IMR-90 (cell line): ENCODE data around the gene KCNAB1.
"Not testable (repeated sequence)": the region's sequence is repeated elsewhere in the genome, so short reads cannot be mapped to it uniquely, and the experiment has no call there.

ENCODE experiments used
- BHLHE40 ChIP-seq: fragments of 150-350 bp; IDR thresholded peaks from 2 replicates; pipeline ENCODE4 v1.6.1; 2016; ENCODE audit warnings: mild to moderate bottlenecking, low read depth, low read length
- CEBPB ChIP-seq: IDR thresholded peaks from 2 replicates; pipeline ENCODE4 v1.6.1; 2012; ENCODE audit warnings: low read depth, low read length, improper control_type of control experiment
- CHD1 ChIP-seq: IDR thresholded peaks from 2 replicates; pipeline ENCODE4 v1.6.1; 2012; ENCODE audit warnings: low read depth, low read length, improper control_type of control experiment
- ELK1 ChIP-seq: fragments of 150-350 bp; IDR thresholded peaks from 2 replicates; pipeline ENCODE4 v1.6.1; 2016; ENCODE audit warnings: low read depth, mild to moderate bottlenecking, low read length, moderate library complexity, borderline replicate concordance
- FOS ChIP-seq: fragments of 150-350 bp; IDR thresholded peaks from 2 replicates; pipeline ENCODE4 v1.6.1; 2016; ENCODE audit warnings: low read depth, low read length
- MAFK ChIP-seq: IDR thresholded peaks from 2 replicates; pipeline ENCODE4 v1.6.1; 2012; ENCODE audit warnings: low read depth, low read length, improper control_type of control experiment
- MXI1 ChIP-seq: IDR thresholded peaks from 2 replicates; pipeline ENCODE4 v1.6.1; 2012; ENCODE audit warnings: low read depth, mild to moderate bottlenecking, low read length, moderate library complexity, borderline replicate concordance
- POLR2A ChIP-seq: IDR thresholded peaks from 2 replicates; pipeline ENCODE4 v1.6.1; 2012; ENCODE audit warnings: mild to moderate bottlenecking, low read depth, low read length
- RAD21 ChIP-seq: IDR thresholded peaks from 2 replicates; pipeline ENCODE4 v1.6.1; 2012; ENCODE audit warnings: low read length, improper control_type of control experiment
- RCOR1 ChIP-seq: IDR thresholded peaks from 2 replicates; pipeline ENCODE4 v1.6.1; 2012; ENCODE audit warnings: mild to moderate bottlenecking, low read length, improper control_type of control experiment; ENCODE audit not compliant: insufficient replicate concordance
- RFX5 ChIP-seq: IDR thresholded peaks from 2 replicates; pipeline ENCODE4 v1.8.0; 2012; ENCODE audit warnings: low read depth, mild to moderate bottlenecking, low read length, moderate library complexity
- SMC3 ChIP-seq: fragments of 150-350 bp; IDR thresholded peaks from 2 replicates; pipeline ENCODE4 v1.6.1; 2016; ENCODE audit warnings: low read depth, mild to moderate bottlenecking, antibody characterized with exemption, low read length, moderate library complexity
- TF ChIP-seq, protein P1 (sequence below): conservative IDR thresholded peaks from 2 replicates; pipeline ENCODE4 v1.5.1; 2012; ENCODE audit warnings: mild to moderate bottlenecking, low read depth, low read length, improper control_type of control experiment
- TF ChIP-seq, protein P2 (sequence below): fragments of 150-350 bp; IDR thresholded peaks from 2 replicates; pipeline ENCODE4 v1.6.1; 2017; ENCODE audit warnings: mild to moderate bottlenecking, antibody characterized with exemption, low read length, low read depth

DNA sequence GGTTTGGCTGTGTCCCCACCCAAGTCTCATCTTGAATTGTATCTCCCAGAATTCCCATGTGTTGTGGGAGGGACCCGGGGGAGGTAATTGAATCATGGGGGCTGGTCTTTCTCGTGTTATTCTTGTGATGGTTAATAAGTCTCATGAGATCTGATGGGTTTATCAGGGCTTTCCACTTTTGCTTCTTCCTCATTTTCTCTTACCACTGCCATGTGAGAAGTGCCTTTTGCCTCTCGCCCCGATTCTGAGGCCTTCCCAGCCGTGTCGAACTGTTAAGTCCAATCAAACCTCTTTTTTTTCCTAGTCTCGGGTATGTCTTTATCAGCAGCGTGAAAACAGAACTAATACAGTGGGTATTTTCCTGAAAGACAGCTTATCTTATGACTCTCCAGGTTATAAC lies 448.6 kb downstream of the KCNAB1 start:
- TF ChIP-seq CEBPB, RAD21, POLR2A, BHLHE40, ELK1, MAFK, CHD1, RCOR1, FOS, MXI1, RFX5, SMC3: not testable (repeated sequence)
- TF ChIP-seq, protein P1, sequence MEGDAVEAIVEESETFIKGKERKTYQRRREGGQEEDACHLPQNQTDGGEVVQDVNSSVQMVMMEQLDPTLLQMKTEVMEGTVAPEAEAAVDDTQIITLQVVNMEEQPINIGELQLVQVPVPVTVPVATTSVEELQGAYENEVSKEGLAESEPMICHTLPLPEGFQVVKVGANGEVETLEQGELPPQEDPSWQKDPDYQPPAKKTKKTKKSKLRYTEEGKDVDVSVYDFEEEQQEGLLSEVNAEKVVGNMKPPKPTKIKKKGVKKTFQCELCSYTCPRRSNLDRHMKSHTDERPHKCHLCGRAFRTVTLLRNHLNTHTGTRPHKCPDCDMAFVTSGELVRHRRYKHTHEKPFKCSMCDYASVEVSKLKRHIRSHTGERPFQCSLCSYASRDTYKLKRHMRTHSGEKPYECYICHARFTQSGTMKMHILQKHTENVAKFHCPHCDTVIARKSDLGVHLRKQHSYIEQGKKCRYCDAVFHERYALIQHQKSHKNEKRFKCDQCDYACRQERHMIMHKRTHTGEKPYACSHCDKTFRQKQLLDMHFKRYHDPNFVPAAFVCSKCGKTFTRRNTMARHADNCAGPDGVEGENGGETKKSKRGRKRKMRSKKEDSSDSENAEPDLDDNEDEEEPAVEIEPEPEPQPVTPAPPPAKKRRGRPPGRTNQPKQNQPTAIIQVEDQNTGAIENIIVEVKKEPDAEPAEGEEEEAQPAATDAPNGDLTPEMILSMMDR, result not testable (repeated sequence)
- TF ChIP-seq, protein P2, sequence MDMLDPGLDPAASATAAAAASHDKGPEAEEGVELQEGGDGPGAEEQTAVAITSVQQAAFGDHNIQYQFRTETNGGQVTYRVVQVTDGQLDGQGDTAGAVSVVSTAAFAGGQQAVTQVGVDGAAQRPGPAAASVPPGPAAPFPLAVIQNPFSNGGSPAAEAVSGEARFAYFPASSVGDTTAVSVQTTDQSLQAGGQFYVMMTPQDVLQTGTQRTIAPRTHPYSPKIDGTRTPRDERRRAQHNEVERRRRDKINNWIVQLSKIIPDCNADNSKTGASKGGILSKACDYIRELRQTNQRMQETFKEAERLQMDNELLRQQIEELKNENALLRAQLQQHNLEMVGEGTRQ, result not testable (repeated sequence)
